Loucy (cell line): Measurements from ENCODE around the gene COL9A2.

Experiments
- H2AFZ ChIP-seq: fragments of 200-600 bp; sonication (generic); 2 replicates; pipeline ENCODE4 v1.6.0; 2016; ENCODE audit warnings: antibody characterized with exemption, mild to moderate bottlenecking, low read length, moderate library complexity
- H3F3A ChIP-seq: fragments of 200-600 bp; 2 replicates; pipeline ENCODE4 v1.6.0; 2016; ENCODE audit warnings: antibody characterized with exemption, low read depth, mild to moderate bottlenecking
- H3K27me3 ChIP-seq: fragments of 200-600 bp; sonication (generic); 2 replicates; pipeline ENCODE4 v1.6.1; 2014; ENCODE audit warnings: low read length, mild to moderate bottlenecking; ENCODE audit not compliant: insufficient read depth, poor library complexity, severe bottlenecking
- H3K36me3 ChIP-seq: fragments of 200-600 bp; sonication (generic); 2 replicates; pipeline ENCODE4 v1.6.1; 2016; ENCODE audit warnings: low read length; ENCODE audit not compliant: insufficient read depth
- H3K4me1 ChIP-seq: fragments of 200-600 bp; sonication (generic); 2 replicates; pipeline ENCODE4 v1.5.1; 2014; ENCODE audit warnings: low read length, mild to moderate bottlenecking; ENCODE audit not compliant: insufficient read depth, poor library complexity, severe bottlenecking
- H3K4me2 ChIP-seq: fragments of 200-600 bp; sonication (generic); 2 replicates; pipeline ENCODE4 v1.6.0; 2014; ENCODE audit warnings: antibody characterized with exemption, low read length, low read depth, mild to moderate bottlenecking; ENCODE audit not compliant: poor library complexity, severe bottlenecking
- H3K4me3 ChIP-seq: fragments of 200-600 bp; sonication (generic); 2 replicates; pipeline ENCODE4 v1.5.1; 2014; ENCODE audit warnings: low read length, mild to moderate bottlenecking, mixed read lengths; ENCODE audit not compliant: poor library complexity, severe bottlenecking
- H3K79me2 ChIP-seq: fragments of 200-600 bp; sonication (generic); 2 replicates; pipeline ENCODE4 v1.6.1; 2014; ENCODE audit warnings: low read length; ENCODE audit not compliant: insufficient read depth
- H3K9ac ChIP-seq: fragments of 200-600 bp; sonication (generic); 2 replicates; pipeline ENCODE4 v1.6.0; 2014; ENCODE audit warnings: mild to moderate bottlenecking, low read depth, low read length, moderate library complexity; ENCODE audit not compliant: poor library complexity, severe bottlenecking
- H3K9me2 ChIP-seq: fragments of 200-600 bp; sonication (generic); replicated peaks from 2 replicates; pipeline ENCODE4 v1.6.1; 2016; ENCODE audit warnings: low read depth, low read length, mixed read lengths
- H3K9me3 ChIP-seq: fragments of 200-600 bp; sonication (generic); 2 replicates; pipeline ENCODE4 v1.6.1; 2014; ENCODE audit warnings: mild to moderate bottlenecking, antibody characterized with exemption, low read length, low read depth; ENCODE audit not compliant: insufficient read depth
- H4K20me1 ChIP-seq: fragments of 200-600 bp; sonication (generic); 2 replicates; pipeline ENCODE4 v1.6.0; 2014; ENCODE audit warnings: antibody characterized with exemption, low read length, mild to moderate bottlenecking; ENCODE audit not compliant: insufficient read depth, poor library complexity, severe bottlenecking
- CTCF ChIP-seq: fragments of 200-600 bp; sonication (generic); conservative IDR thresholded peaks from 2 replicates; pipeline ENCODE4 v1.5.1; 2014; ENCODE audit warnings: mild to moderate bottlenecking, antibody characterized with exemption, low read length
- EZH2phosphoT487 ChIP-seq: fragments of 200-600 bp; IDR thresholded peaks from 2 replicates; pipeline ENCODE4 v1.6.1; 2018; ENCODE audit warnings: antibody characterized with exemption, mild to moderate bottlenecking, moderate library complexity, borderline replicate concordance

Gene COL9A2

GRCh38 chr1:40300651-40301050, 16.4 kb downstream of the COL9A2 start:
- Histone ChIP-seq H4K20me1 (no peaks in the 10 kb centered on the region), H3K9ac (no peak overlapping the region), H3K4me1 (no peaks in the 10 kb centered on the region), H3K79me2 (no peaks in the 10 kb centered on the region), H3K27me3 (no peaks in the 10 kb centered on the region), H2AFZ (no peak overlapping the region), H3F3A (no peaks in the 10 kb centered on the region), H3K36me3 (no peaks in the 10 kb centered on the region), H3K4me2 (no peak overlapping the region), H3K4me3 (no peak overlapping the region), H3K9me2 (no peaks in the 10 kb centered on the region), H3K9me3 (no peaks in the 10 kb centered on the region)
- TF ChIP-seq CTCF = no peak
- no peak for TF ChIP-seq EZH2phosphoT487

GRCh38 chr1:40300249-40300567, 16.9 kb downstream of the COL9A2 start:
- Histone ChIP-seq H3K4me2 (no peak overlapping the region), H3K79me2 (no peaks in the 10 kb centered on the region), H4K20me1 (no peaks in the 10 kb centered on the region), H3K9me2 (no peaks in the 10 kb centered on the region), H3F3A (no peaks in the 10 kb centered on the region), H3K36me3 (no peaks in the 10 kb centered on the region), H3K4me1 (no peaks in the 10 kb centered on the region), H2AFZ (no peak overlapping the region), H3K9ac (no peak overlapping the region), H3K9me3 (no peaks in the 10 kb centered on the region), H3K27me3 (no peaks in the 10 kb centered on the region), H3K4me3 (no peak overlapping the region)
- no peak for TF ChIP-seq EZH2phosphoT487

- Histone ChIP-seq H3K36me3 (no peaks in the 10 kb centered on the region), H3K9ac (no peak overlapping the region), H3K79me2 (no peaks in the 10 kb centered on the region), H3K4me3 (no peak overlapping the region), H3K4me1 (no peaks in the 10 kb centered on the region), H3F3A (no peaks in the 10 kb centered on the region), H3K27me3 (no peaks in the 10 kb centered on the region), H3K4me2 (no peak overlapping the region), H3K9me2 (no peaks in the 10 kb centered on the region), H4K20me1 (no peaks in the 10 kb centered on the region), H3K9me3 (no peaks in the 10 kb centered on the region), H2AFZ (no peak overlapping the region)
- TF ChIP-seq EZH2phosphoT487 (no peak), CTCF (no peak)
Observed at GRCh38 chr1:40299366-40300248, 17.5 kb downstream of the COL9A2 start.

GRCh38 chr1:40291293-40291692, 25.8 kb downstream of the COL9A2 start:
- Histone ChIP-seq H3K9ac (no peak overlapping the region), H3K79me2 (no peaks in the 10 kb centered on the region), H3K4me3 (no peak overlapping the region), H3K4me1 (no peaks in the 10 kb centered on the region), H4K20me1 (no peaks in the 10 kb centered on the region), H3K9me2 (no peaks in the 10 kb centered on the region), H3K27me3 (no peaks in the 10 kb centered on the region), H3K4me2 (no peak overlapping the region), H3K9me3 (no peaks in the 10 kb centered on the region), H3F3A (no peaks in the 10 kb centered on the region), H2AFZ (no peak overlapping the region), H3K36me3 (peaks cover 61% of the 10 kb centered on the region)
- TF ChIP-seq EZH2phosphoT487 (no peak), CTCF (no peak)
